DMS 273 (cell line): ENCODE measurements around the gene LRCH1.
A peak's percentile ranks its signal among the peaks of the same experiment; 100 is the strongest.

ENCODE experiments used
- DNase-seq: peaks from one replicate; lab custom pipeline; 2025; ENCODE audit not compliant: unreplicated experiment; lab: John Stamatoyannopoulos, UW

The LRCH1 gene

GRCh38 chr13:46633416-46633815, 80.4 kb downstream of the LRCH1 start:
- DNase-seq: peak; percentile 41

DNA sequence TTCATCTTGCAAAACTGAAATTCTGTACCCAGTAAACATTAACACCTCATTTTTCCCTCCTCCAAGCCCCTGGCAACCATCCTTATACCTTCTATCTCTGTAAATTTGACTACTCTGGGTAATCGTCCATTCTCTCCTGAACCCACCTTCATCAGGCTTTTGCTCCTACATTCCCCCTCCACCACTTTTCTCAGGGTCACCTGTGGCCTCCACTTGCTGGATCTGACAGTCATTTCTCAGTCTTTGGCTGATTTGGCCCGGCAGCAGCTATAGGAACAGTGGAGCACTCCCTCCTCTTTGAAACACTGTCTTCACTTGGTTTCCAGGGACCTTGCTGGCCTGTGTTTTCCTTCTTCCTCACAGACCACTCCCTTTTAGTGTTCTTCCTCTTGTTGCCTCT, 83.5 kb downstream of the LRCH1 start:
- no peak for DNase-seq

- DNase-seq: peak; percentile 7
Measured at GRCh38 chr13:46637213-46637612, 84.2 kb downstream of the LRCH1 start.

DNA sequence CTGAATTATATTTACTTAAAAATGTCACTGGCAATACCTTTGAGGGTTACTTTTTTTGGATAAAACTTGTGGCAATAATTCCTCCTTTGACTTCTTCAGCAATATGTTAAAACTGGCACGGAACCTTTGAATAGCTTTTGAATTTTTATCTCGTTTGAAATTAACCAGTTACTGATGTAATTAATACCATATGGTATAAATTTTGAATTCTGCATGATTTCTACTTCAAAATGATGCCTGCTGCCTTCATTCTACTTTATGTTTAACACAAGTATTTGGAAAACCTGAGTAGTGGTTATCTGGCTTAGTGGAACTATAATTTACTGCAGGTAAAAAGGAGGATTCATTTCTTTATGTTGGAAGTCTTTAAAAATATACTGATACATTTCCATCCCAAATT, 85.3 kb downstream of the LRCH1 start:
- no peak for DNase-seq

- peak; percentile 30 for DNase-seq
Measured at GRCh38 chr13:46639033-46639981, 86.3 kb downstream of the LRCH1 start.

DNA sequence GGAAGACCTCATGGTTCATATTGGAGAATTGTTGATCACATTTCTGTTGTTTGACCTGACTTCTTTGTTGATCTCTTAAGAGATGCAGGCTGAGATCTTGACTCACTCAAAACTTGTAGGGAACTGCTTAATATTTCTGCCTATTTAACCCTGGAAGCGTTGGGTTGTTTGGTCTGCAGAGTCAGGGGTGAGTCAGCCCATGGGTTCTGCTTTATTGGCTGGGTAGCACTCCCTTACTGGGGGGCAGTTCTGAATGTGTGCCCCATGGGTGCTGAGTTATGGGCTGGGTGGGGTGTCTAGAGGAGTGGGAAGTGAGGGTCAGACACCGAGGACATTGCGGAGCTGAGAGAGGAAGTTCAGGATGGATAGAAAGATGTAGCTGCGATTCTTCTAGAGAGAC, 87.9 kb downstream of the LRCH1 start:
- DNase-seq: no peak

DNA sequence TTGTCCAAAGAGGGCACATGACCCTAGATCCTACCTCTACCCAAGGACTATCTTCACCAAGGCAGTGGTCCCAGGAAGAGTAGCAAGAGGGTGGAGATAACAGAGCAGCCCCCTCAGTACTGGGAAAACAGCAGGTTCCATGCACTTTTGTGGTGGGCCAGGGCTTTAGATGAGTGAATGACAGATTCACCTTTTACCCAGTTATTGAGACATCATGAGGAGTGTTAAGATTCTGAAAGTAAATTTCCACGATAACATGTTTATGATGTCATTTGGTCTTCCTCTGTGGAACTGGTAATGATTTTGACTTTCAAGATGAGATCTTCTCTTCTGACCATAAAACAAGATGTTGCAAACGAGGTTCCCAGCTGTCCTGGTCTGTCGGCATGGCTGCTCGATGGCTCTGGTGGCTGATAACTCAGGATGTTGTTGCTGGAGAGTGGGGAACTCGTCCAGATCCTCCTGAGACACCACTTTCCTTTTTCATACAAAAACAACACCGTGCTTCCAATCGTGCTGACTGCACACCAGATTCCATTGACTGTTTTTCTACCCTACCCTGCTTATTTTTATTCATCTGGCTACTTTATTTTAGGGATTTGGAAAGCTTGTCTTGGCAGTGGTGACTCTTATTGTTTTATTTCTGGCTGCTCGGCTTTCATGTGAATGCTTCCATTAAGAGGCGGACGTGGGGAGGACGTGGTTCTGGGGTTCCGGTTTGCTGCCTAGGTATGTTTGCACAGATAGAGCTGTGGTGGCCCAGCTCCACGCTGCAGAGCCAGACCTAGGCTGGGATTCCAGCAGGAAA, 88.5 kb downstream of the LRCH1 start:
- no peak for DNase-seq

DNA sequence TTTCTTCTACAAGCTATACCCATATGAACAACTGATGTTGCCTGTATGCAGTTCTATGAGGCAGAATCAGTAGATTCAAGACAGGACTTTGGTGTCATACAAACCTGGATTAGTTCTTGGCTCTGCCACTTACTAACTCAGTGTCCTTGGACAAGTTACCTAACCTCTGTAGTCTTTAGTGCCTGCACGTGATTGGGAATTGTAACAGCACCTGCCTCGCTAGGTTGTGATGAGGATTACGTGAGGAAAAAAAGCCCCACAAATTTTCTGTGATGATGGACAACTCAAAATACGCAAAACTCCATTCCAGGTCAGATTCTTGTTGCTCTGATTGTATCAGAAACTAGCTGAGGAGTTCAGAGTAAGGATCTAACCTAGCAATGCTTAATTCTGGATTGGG, 89.3 kb downstream of the LRCH1 start:
- no peak for DNase-seq

DNA sequence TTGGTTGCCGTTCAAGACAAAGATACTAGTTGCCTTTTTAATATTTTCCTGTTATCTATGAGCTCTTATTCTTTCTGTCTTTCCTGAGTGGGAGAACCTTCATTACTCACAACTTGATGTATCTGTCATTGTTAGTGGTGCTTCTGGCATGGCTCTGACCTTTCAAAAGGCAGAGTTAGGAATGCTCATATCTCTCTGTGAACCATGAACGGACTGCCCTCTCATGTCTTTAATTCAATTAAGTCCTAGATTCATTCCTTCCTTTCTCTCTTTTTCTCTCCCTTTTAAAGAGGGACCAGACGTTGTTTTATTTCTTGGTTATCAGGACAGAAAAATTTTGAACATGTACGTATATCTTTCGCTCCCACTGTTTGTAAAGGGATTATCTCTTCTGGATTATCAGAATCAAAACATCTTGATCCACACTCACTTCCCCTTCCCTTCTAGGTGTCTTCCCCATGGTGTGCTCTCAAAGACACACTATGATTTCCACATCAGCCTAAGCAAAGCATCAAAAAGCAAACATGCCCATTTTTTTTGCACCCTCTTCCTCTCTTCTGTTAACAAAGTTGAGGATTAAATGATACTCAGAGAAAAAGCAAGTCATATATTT, 90.3 kb downstream of the LRCH1 start:
- DNase-seq: no peak

DNA sequence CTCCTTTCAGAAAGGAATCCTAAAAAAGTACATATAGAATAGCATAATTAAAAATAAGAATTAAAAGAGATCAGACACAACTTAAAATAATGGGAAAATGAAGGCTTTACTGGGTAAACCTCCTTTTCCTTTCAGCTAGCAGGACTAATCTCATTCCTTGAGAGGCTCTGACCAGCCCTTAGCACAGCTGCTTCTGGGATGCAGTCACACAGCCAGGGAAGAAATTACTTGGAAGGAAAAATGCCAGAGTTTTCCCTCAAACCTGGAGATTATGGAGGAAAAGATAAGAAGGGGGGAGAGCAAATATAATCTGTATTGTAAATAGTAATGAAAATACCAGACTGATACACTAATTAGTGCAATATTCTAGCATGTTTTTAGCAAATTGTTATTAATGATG, 91.8 kb downstream of the LRCH1 start:
- DNase-seq: no peak

DNA sequence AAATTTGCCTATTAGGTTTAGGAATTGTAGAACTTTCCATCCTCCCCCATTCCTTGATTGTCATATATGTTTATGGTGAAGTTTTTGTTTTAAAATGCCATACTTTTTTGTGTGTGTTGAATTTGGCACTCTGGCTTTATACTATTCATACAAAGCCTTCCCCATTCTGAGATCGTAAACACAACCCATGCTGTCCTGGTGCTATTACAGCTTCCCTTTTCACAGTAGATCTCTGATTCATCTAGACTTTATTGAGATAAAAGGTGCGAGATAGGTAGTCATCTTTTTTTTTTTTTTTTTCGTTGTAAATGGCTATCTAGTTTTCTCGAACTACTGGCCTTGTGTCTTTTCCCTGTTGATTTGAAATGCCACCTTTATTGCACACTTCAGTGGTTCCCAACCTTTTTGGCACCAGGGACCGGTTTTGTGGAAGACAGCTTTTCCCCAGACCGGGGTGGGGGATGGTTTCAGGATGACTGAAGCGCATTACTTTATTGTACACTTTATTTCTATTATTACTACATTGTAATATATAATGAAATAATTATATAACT, 94.6 kb downstream of the LRCH1 start:
- DNase-seq: peak; percentile 25

DNA sequence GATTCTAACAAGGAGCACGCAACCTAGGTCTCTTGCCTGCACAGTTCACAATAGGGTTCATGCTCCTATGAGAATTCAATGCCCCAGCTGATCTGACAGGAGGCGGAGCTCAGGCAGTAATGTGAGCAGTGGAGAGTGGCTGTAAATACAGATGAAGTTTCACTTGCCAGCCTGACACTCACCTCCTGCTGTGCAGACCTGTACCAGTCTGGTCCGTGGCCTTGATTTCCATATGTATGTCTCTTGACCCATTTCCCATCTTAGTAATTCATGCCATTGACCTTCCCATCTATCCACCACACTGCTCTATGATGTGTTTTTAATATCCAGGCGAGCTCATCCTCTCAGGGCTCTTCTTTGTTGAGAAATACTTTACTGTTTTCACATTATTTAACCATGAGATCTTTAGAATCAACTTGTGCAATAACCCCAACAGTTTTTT, 95.2 kb downstream of the LRCH1 start:
- DNase-seq: peak; percentile 68

DNA sequence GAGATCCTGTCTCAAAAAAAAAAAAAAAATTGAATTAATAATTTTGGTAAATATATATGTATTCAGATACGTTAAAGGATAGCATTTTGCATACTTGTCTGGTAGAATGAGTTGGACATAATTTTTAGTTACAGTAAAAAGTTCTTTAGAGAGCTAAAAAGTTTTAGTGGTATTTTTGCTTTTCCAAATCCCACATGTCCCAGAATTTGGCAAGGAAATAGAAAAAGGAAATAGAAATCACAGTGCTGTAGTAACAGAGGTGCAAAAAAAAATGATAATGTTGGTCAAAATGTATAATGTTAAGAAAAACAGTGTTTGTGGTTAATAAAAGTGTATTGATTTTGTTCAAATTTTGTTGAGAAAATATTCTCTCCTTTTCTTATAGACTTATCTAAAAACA, 96.8 kb downstream of the LRCH1 start:
- no peak for DNase-seq

DNA sequence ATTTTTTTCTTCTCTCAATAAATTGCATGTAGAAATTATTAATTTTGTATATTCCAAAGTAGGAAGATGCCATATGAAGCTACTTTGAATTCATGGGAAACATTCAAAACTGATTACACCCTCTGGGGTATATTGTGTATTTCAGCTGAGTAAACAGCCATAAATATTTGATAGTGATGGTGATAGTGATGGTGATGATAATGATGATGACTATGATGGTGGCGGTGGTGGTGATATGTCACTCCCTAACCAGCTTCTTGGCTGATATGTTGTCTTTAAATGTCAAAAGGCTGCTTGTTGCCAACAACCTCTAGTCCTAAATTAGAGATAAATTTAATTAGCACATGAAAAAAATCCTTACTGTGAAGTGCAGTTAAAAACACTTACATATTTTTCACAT, 102.0 kb downstream of the LRCH1 start:
- no peak for DNase-seq

GRCh38 chr13:46655377-46656180, 102.6 kb downstream of the LRCH1 start:
- no peak for DNase-seq

GRCh38 chr13:46656786-46657185, 103.8 kb downstream of the LRCH1 start:
- DNase-seq: no peak

DNA sequence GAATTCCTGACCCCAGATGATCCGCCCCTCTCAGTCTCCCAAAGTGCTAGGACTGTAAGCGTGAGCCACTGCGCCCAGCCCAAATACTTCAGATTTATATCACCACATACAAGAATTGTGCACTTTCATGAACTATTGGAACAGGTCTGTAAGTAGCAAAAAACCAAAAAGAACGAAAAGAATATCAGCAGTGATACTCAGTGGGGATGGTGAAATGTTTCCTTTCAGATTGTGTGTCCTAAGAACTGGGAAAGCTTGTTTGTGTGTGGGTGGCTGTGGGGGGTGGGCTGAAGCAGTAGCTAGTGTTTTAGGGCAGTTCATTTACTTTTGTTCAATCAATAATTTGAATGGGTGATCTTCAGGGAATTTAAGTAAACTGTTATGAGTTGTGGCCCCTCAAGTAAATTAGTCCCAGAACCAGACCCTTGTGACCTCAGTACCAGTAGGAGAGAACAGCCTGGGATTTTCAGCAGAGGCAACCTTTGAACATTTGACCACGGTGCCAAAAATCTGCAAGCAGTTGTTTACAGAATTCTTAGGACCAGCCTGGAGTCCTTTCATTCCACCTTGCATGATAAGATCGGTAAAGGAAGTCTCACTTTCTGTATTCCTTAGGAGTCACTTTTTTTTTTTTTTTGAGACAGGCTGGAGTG, 106.6 kb downstream of the LRCH1 start:
- DNase-seq: no peak

- no peak for DNase-seq
Measured at GRCh38 chr13:46660416-46660815, 107.4 kb downstream of the LRCH1 start.

- no peak for DNase-seq
Measured at GRCh38 chr13:46660857-46661256, 107.9 kb downstream of the LRCH1 start.

DNA sequence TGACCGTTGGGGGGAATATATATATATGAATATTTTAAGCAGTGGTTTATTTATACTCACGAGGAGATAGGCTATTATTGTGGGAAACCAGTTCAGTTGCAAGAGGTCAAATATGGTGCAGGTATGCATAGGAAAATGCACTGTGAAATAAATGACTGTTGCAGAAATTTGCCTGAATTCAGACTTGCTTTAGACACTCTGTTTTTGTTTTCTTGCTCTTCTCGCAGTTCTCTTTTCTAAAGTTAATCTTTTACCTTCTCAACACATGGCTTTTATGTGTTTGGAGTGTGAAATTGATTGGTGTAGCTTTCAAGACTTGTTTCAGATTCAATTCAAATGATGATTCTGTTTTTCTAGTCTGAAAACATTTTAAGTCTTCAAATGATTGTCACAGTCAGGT, 109.7 kb downstream of the LRCH1 start:
- DNase-seq: no peak
